GM18909 (cell line): ENCODE measurements around the gene SURF1.
"Not testable (repeated sequence)": the region's sequence is repeated elsewhere in the genome, so short reads cannot be mapped to it uniquely, and the experiment has no call there.

Source experiments
- ATAC-seq: cut with Tn5 transposase; IDR thresholded peaks from one replicate; pipeline ENCODE4 v1.9.1; 2021; ENCODE audit warnings: mild to moderate bottlenecking; ENCODE audit not compliant: unreplicated experiment, poor library complexity

SURF1 gene

DNA sequence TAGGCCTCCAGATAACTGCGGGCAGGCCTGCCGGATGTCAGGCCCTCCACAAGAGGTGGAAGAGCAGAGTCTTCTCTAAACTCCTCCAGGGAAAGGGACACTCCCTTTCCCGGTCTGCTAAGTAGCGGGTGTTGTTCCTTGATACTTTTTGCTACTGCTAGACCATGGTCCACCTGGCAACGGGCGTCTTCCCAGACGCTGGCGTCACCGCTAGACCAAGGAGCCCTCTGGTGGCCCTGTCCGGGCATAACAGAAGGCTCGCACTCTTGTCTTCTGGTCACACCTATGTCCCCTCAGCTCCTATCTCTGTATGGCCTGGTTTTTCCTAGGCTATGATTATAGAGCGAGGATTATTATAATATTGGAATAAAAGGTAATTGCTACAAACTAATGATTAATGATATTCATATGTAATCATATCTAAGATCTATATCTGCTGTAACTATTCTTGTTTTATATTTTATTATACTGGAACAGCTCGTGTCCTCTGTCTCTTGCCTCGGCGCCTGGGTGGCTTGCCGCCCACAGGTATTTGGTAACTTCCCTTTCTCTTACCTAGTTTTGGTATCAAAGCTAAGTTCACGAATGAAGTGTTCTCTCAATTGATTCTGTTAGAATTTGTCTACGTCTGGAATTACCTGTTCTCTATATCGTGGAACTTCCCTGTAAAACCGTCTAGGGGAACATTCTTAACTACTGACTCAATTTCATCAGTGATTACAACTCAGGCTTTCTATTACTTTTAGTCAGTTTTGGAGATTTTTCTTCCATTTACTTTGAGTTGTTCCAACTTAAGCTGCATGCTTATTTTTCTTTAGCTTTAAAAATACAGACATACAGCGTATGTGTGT is 26.8 kb downstream of the SURF1 start:
- ATAC-seq: not testable (repeated sequence)

DNA sequence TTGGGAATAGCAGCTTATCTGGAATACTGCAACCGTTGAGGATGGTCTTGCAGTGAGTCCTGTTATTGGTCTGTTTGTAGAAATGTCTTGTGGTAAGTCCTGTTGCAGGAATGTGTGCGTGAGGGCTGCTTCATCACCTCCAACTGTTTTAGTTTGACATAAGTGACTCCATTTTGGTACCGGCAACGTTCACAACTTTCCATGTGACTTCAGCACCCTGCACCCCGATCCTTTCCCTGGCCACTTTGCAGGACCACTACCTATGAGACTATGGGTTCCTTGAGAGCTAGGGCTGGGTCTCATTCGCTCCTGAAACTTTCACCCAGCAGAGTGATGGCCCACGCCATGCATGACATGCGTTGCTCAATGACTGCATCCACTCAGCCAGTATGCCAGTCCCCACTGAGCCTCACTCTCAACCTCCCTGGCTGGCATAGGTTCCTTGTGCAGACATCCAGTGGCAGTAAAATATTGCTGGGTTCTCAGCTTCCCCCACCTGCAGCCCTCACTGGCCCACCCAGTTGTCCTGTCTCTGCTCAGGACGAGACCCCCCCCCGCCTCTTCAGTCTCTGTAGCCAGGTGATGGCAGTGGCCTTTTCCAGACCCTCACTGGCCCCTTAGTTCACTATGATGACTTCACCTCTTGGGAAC is 28.3 kb downstream of the SURF1 start:
- ATAC-seq: no peak

DNA sequence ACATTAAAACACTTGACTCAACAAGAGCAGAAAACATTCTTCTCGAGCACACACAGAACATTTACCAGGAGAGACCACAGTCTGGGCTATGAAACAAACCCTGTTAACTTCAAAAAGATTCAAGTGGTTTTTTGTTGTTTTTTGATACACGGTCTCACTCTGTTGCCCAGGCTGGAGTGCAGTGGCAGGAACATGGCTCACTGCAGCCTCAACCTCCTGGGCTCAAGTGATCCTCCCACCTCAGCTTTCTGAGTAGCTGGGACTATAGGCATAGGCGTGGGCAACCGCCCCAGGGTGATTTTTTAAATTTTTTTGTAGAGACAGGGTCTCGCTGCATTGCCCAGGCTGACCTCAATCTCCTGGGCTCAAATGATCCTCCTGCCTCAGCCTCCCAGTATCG is 29.3 kb downstream of the SURF1 start:
- not testable (repeated sequence) for ATAC-seq

DNA sequence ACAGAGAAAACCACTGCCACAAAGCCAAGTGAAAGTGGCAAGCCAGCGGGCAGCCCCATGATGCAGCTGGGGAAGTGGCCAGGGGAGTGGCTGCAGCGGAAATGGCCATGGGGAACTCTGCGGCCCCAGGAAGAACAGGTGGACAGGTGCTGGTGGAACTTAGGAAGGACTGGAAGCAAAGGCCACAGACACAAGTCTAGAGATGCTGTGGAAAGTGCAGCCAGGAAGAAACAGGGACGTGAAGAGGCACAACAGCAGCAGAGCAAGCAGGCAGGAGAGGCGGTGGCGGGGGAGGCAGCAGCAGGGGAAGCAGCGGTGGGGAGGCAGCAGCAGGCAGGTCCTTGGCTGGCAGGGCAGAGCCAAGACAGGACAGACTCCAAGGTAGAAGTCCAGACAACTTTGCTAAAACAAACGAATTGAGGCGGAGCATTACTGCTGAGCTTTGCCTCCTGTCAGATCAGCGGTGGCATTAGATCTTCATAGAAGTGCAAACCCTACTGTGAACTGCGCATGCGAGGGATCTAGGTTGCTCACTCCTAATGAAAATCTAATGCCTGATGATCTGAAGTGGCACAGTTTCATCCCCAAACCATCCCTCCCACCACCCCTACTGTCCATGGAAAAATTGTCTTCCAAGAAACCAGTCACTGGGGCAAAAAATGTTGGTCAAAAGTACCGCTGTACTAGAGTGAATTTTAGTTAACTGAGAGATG is 32.1 kb downstream of the SURF1 start:
- ATAC-seq: no peak

DNA sequence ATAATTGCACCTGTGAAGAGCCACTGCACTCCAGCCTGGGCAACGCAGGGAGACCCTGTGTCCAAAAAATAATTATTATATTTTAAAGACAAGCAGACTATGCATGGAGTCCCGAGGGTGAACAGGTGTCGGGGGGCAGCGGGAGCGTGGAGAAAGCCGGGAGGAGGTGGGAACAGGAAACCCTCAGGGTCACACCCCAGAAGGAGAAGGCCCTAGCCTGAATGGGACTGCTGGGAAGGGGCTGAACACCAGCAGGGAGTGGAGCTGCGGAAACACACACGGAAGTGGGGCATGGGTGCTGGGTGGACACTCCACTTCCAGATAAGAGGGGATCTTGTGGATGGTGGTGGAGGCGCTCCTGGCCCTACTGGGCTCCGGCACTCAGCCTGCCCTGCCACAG is 33.1 kb downstream of the SURF1 start:
- ATAC-seq: no peak

DNA sequence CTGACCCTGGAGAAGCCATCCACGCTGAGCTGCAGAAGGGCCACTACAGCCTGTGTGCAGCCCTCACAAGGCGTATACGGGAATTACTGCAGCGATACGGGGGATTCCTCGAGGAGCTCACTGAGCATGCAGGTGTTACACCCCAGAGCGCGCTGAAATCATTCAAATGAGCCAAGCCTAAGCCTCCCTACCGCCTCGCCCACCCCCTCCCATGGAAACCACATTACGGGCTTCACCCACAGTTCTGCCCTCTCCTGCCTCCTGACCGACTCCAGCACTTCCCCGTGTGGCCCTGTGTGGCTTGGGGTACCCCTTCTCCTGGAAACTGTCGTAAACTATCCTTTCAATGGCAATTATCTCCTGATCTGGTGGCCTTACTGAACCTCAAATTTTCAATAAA is 33.6 kb downstream of the SURF1 start:
- no peak for ATAC-seq

DNA sequence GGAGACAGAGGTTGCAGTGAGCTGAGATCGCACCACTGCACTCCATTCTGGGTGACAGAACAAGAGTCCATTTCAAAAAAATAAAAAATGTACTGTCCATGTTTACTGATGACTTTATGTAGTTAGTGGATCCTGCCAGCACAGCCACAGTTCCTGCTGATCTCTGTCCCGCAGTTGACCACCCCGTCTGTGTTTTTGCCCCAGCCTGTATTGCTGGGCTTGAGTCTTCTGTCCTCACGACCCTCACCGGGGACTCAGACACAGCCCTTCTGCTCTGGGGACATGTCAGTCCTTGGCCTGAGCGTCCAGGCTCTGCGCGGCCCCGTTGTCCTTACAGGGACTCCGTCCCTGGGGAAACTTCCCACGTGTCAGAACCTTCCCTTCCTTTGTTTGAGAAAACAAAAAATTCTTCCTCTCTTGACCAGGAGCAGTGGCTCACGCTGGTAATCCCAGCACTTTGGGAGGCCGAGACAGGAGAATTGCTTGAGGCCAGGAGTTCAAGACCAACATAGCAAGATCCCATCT is 34.8 kb downstream of the SURF1 start:
- no peak for ATAC-seq

DNA sequence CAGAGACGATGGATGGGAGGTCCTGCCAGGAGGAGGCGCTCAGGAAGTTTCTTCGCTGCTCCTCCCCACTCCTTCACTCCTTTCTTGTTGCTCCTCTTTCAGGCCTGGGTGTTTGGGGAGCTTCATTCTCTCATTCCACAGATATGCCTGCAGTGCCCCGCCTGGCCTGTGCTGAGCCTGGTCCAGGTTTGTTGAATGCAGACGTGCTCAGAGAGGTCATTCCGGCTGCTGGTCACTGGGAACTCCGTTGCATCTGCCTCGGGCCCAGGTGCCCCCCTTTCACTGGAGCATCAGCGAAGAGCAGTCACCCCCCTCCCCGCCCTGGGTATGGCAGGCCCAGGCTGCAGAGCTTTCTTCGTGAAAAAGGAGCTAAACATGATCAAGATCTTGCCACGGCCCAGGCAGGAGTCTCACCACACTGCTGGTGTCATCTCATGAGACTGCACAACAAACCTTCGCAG is 35.8 kb downstream of the SURF1 start:
- ATAC-seq: no peak

DNA sequence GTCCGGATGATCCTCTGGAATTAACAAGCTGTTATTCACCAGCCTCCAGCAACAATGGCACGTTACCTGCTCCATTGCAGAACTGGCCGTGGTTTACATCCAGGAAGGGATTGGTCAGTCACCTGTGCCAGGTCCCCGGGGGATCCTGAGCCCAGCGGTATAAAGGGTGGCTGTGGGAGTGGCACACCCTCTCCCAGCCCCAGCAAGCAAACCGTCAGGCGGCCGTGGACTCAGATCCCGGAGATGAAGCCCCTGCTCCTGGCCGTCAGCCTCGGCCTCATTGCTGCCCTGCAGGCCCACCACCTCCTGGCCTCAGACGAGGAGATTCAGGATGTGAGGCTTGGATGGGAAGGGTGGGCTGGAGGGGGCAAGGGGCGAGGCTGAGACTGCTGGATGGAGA is 38.7 kb downstream of the SURF1 start:
- ATAC-seq: not testable (repeated sequence)

DNA sequence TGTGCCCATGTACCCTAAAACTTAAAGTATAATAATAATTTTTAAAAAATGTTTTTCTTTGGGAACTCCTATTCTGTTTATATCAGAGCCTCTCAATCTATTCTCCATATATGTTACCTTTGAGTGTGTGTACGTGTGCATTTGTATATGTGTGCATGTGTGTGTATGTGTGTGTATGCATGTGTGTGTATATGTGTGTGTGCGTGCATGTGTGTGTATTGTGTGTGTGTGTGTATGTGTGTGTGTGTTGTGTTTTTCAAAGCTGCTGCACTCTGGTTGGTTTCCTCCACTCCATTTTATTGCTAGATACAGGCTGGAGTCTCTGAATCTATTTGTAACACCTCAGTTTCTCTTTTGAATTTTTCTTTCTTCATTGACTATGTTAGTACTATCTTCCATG is 40.3 kb downstream of the SURF1 start:
- no peak for ATAC-seq

DNA sequence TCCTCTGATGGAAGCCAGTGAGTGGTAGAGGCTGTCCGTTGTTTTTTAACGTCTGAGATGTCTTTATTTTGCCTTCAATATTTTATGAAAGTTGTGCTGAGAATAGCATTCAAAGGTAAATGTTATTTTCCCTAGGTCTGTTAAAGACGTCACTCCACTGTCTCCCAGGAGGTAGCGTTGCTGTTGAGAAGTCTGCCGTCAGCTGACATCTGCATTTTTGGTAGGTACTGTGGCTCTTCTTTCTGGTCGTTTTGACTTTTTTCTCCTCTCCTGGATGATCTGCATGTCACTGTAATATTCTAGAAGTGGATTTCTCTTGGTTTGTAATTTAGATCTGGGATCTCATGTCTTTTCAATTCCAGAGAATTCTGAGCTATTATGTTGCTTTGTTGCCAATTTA is 46.7 kb downstream of the SURF1 start:
- ATAC-seq: no peak

DNA sequence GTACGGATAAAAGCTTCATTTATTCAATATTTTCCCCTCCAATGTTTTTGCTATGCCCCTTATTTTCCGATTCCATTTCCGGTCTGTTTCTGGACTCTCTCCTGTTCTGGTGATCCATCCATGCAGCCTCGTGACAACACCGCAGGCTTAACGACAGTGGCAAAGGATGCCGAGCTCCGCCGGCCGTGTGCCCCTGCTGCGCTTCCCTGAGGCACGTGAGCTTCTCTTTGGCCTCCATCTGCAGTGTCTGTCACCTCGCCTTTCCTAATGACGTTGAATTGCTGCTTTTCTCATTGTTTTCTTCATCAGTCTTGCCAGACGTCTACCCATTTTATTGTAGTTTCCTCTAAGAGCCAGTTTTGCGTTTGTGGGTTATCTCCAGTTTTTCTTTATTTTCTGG is 49.0 kb downstream of the SURF1 start:
- ATAC-seq: no peak

DNA sequence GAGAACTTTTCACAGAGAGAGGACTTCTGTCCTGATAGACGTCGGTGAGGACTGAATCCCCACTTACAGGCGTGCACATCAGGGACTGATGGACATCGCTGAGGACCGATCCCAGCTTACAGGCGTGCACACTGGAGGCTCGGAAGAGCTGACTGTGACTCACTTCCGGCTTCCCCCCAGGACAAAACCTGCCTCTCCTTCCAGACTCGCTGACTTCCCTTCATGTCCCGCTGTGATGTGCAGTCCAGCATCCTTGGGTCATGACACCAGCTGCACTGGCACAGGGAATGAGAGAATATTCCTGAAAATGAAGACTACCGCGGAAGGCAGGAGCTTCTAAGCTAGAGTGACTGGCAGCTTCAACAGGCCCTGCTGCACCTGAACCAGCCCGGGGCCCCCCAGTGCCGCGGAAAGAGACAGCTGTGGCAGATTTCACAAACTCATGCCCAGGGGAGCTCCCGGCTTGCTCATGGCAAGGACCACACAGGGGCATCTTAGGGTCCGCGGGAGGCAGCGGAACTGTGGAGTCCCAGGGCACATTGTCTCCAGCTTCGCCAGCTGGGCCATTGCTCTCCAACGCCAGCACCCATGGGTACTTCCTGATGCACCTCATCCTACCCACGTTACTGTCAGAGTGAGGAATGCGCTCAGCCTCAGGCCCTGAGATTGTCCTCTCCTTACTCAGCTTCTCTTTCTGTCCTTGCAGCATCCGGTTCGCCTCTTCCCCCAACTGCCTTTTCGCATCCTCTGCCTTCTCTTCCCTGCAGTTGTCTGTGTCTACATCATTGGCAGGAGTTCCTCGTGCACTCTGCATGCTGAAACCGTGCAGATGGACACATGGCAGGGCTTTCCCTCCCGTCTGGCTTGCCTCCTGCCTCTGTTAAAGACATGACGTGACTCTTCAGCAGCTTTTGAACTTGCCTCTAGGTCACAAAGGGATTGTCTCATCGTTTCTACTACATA is 49.8 kb downstream of the SURF1 start:
- no peak for ATAC-seq

DNA sequence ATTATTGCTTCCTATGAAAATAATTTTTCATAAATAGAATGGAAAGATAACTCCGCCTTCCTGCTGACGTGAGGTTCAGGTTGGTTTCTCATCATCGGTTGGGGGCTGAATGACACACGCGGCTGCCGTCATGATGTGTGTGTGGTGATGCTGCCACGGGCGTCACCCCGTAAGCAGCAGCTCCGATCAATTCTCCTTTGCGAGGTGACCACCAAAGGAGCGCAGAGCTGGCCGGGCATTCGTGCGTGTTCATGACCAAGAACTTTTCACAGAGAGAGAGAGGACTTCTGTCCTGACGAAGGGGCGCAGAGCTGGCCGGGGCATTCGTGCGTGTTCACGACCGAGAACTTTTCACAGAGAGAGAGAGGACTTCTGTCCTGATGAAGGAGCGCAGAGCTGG is 50.6 kb downstream of the SURF1 start:
- ATAC-seq: no peak

DNA sequence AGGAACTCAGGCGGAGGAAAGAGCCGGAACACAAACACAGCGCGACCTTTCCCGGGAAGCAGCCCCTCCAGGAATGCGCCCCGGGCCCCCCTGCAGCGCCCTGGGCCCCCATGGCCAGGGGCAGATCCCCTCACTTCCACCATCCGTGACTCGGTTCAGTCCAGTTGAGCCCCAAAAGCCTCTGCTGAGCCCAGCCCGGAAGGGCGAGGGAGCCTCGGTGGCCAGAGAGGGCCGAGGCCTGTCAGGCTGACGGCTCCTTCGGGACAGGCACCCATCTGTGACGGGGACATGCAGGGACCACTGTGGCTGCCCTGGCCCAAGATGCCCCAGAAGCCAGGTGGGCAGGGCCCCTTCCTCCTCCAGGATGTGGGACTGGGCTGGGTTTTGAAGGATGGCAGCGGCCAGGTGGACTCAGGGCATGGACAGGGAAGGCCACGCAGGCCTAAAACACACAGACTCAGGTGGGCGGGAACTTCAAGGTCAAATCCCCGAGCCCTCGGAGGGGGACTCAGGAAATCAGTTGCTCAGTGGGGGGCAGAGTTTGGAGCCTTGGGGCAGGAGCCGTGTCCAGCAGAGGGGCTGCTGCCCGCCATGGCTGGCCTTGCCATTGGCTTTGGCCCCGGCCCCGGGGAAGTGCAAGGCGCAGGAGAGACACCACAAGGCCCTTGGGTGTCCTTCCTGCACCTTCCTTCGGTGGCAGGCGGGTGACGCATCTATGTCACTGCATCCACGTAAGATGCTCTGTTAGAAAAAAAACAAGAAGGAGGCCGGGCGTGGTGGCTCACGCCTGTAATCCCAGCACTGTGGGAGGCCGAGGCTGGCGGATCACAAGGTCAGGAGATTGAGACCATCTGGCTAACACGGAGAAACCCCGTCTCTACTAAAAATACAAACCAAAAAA is 51.6 kb downstream of the SURF1 start:
- ATAC-seq: no peak

DNA sequence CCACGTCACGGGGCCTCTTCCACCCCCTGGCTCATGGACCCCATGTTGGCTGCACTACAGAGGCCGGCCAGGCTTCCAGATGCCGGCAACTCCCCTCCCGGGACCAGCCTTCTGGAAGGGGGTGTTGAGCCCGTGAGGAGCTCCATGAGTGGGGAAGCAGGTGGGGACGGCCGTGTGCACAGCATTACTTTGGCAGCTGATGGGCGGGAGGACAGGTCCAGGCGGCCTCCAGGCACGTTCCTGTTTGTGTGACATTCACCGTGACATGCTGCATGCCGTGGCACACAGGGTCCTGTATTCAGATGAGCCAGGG is 52.2 kb downstream of the SURF1 start:
- ATAC-seq: no peak

DNA sequence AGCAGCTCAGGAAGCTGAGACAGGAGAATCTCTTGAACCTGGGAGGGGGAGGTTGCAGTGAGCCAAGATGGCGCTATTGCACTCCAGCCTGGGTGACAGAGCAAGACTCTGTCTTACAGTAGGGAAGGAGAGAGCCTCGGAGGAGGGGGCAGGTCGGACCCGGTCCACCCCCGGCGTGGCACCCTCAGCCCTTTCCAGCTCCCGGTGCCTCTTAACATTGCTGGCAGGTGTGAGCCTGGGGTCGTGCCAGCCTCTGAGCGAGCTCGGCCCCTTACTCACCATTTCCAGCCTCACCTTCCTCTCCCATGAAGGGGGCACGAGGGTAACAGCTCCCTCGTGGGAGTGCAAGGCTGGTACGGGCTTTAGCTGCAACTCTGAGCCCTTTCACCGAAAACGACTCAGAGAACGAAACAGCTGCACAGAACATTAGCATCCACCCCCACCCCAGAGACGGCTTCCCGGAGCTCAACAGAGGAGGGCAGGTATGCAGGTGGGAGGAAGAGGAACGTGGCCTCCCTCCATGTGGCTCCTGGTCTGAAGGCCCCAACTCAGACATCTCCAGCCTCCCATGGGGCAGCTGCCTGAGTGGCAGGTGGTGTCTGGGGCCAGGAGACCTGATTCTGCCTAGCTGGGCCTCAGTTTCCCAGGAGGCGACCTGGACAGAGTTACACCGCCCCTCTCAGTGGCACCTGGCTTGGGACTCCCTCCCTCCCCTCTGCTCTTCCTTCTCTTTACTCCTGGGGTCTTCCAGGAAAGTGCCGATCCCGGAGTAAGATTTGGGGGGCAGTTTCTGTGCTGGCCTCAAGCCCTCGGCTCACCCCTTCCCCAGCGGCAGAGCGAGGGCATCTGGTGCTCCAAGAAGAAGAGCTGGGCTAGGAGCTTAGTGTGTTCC is 52.8 kb downstream of the SURF1 start:
- ATAC-seq: no peak
